Measurements from ENCODE around the gene FOXO3.

DNA sequence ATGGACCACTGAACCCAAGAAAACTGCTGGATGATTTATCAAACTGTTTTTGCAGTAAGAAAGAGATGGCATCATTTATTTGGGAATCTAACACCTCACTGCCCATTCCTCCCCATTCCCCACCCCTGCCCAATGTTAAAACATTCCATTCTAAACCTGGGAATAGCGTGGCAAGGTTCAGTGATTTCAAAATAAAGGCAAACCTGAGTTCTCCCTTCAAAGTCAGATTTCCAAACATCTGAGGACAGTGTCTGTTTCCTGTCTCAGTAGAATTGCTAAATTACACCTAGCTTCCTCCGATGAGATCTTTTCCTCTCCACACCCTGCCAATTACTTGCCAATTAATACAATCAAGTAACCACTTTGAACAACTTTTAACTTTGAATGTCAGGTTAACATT lies 160.1 kb downstream of the FOXO3 start:
- TF ChIP-seq, protein P1, sequence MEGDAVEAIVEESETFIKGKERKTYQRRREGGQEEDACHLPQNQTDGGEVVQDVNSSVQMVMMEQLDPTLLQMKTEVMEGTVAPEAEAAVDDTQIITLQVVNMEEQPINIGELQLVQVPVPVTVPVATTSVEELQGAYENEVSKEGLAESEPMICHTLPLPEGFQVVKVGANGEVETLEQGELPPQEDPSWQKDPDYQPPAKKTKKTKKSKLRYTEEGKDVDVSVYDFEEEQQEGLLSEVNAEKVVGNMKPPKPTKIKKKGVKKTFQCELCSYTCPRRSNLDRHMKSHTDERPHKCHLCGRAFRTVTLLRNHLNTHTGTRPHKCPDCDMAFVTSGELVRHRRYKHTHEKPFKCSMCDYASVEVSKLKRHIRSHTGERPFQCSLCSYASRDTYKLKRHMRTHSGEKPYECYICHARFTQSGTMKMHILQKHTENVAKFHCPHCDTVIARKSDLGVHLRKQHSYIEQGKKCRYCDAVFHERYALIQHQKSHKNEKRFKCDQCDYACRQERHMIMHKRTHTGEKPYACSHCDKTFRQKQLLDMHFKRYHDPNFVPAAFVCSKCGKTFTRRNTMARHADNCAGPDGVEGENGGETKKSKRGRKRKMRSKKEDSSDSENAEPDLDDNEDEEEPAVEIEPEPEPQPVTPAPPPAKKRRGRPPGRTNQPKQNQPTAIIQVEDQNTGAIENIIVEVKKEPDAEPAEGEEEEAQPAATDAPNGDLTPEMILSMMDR (IDR thresholded peaks at IDR 0.05) = no peak
- TF ChIP-seq POLR2A (IDR thresholded peaks at IDR 0.05) = no peak

Measured in lower leg skin (tissue), 3 donors.